ENCODE measurements around the gene DDX49. TPM values are rescaled to one million over a fixed set of nuclear protein-coding genes. Genes with fewer than 3 reads are reported as not detected.

The DDX49 gene
- total and polyA plus RNA-seq, 2 of the 4 experiments (the other 2 are of a cell fraction): 50.9 to 52.1 TPM

- Histone ChIP-seq H2BK5ac (ENCODE audit: low read depth, low read length, poor library complexity, severe bottlenecking) (no peak overlapping the region), H3K36me3 (ENCODE audit: control insufficient read depth, insufficient read depth, low read length) (no peaks in the 10 kb centered on the region), H3K14ac (replicated peaks; ENCODE audit: low read depth, low read length) (no peak overlapping the region), H3K9me1 (ENCODE audit: insufficient read depth, low read length) (no peaks in the 10 kb centered on the region), H2BK120ac (ENCODE audit: low read depth, low read length) (no peak overlapping the region), H4K8ac (ENCODE audit: low read depth in 2 of 2, low read length in 2 of 2) (no peak overlapping the region), H2AFZ (replicated peaks; ENCODE audit: low read length, poor library complexity) (no peak overlapping the region), H2BK20ac (ENCODE audit: low read depth, low read length) (no peak overlapping the region), H3K9me3 (ENCODE audit: control insufficient read depth, insufficient read depth, low read length) (no peaks in the 10 kb centered on the region), H3K4me2 (ENCODE audit: low read depth, low read length) (no peak overlapping the region), H3K79me1 (ENCODE audit: low read depth in 1 of 2, low read length in 2 of 2) (no peaks in the 10 kb centered on the region), H2AK9ac (replicated peaks; ENCODE audit: low read depth, low read length, poor library complexity) (no peak overlapping the region), H3K4me1 (ENCODE audit: control insufficient read depth, insufficient read depth, low read length) (peaks cover 6% of the 10 kb centered on the region), H3K27ac (ENCODE audit: insufficient read depth, low read length) (no peak overlapping the region), H2BK15ac (ENCODE audit: low read depth, low read length) (no peak overlapping the region), H3K18ac (ENCODE audit: low read depth, low read length) (no peak overlapping the region), H3K56ac (ENCODE audit: extremely low read depth, insufficient read depth, low read length) (no peak overlapping the region), H3K23ac (ENCODE audit: low read depth, low read length) (no peak overlapping the region), H3K4ac (ENCODE audit: low read depth, low read length) (no peak overlapping the region), H3K9ac (ENCODE audit: low read depth, low read length) (no peak overlapping the region), H4K5ac (ENCODE audit: low read depth, low read length) (no peak overlapping the region), H4K91ac (ENCODE audit: insufficient read depth, low read depth, low read length) (no peak overlapping the region), H3K27me3 (ENCODE audit: control insufficient read depth, insufficient read depth, low read length) (peaks cover 9% of the 10 kb centered on the region; the same call in 1 of the 2 replicates), H3K4me3 (ENCODE audit: insufficient read depth, low read depth, low read length) (no peak overlapping the region), H4K20me1 (ENCODE audit: insufficient read depth, low read length) (no peaks in the 10 kb centered on the region), H2AK5ac (ENCODE audit: low read depth, low read length) (no peak overlapping the region)
- dilution Hi-C loops (cut with HindIII; ENCODE audit: low sequenced_read_pairs, unreplicated experiment) (no loop called here), intact Hi-C loops (cut with micrococcal nuclease) (no loop called here), in situ Hi-C loops (cut with MboI; ENCODE audit: low sequenced_read_pairs) (no loop called here)
- no peak for TF ChIP-seq MAZ (IDR thresholded peaks at IDR 0.05; ENCODE audit: borderline replicate concordance, low read depth, low read length)
- TF ChIP-seq FOS (IDR thresholded peaks at IDR 0.05; ENCODE audit: low read depth, low read length): no peak
- TF ChIP-seq, protein P1, sequence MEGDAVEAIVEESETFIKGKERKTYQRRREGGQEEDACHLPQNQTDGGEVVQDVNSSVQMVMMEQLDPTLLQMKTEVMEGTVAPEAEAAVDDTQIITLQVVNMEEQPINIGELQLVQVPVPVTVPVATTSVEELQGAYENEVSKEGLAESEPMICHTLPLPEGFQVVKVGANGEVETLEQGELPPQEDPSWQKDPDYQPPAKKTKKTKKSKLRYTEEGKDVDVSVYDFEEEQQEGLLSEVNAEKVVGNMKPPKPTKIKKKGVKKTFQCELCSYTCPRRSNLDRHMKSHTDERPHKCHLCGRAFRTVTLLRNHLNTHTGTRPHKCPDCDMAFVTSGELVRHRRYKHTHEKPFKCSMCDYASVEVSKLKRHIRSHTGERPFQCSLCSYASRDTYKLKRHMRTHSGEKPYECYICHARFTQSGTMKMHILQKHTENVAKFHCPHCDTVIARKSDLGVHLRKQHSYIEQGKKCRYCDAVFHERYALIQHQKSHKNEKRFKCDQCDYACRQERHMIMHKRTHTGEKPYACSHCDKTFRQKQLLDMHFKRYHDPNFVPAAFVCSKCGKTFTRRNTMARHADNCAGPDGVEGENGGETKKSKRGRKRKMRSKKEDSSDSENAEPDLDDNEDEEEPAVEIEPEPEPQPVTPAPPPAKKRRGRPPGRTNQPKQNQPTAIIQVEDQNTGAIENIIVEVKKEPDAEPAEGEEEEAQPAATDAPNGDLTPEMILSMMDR (conservative IDR thresholded peaks at IDR 0.05; ENCODE audit: low read depth, low read length): no peak
- TF ChIP-seq RAD21 (IDR thresholded peaks at IDR 0.05; ENCODE audit: low read length): no peak
- no peak for TF ChIP-seq CHD1 (IDR thresholded peaks at IDR 0.05; ENCODE audit: low read depth, low read length)
- TF ChIP-seq ELK1 (IDR thresholded peaks at IDR 0.05; ENCODE audit: borderline replicate concordance, low read depth, low read length): no peak
- no peak for TF ChIP-seq POLR2A (IDR thresholded peaks at IDR 0.05; ENCODE audit: low read depth, low read length)
- TF ChIP-seq, protein P2, sequence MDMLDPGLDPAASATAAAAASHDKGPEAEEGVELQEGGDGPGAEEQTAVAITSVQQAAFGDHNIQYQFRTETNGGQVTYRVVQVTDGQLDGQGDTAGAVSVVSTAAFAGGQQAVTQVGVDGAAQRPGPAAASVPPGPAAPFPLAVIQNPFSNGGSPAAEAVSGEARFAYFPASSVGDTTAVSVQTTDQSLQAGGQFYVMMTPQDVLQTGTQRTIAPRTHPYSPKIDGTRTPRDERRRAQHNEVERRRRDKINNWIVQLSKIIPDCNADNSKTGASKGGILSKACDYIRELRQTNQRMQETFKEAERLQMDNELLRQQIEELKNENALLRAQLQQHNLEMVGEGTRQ (IDR thresholded peaks at IDR 0.05; ENCODE audit: low read depth, low read length): no peak
- no peak for TF ChIP-seq NFE2L2 (IDR thresholded peaks at IDR 0.05; ENCODE audit: low read depth, low read length)
- no peak for TF ChIP-seq BHLHE40 (IDR thresholded peaks at IDR 0.05; ENCODE audit: low read depth, low read length)
- TF ChIP-seq RFX5 (IDR thresholded peaks at IDR 0.05; ENCODE audit: low read depth, low read length): no peak
- TF ChIP-seq MAFK (IDR thresholded peaks at IDR 0.05; ENCODE audit: low read depth, low read length): no peak
- TF ChIP-seq SMC3 (IDR thresholded peaks at IDR 0.05; ENCODE audit: low read depth, low read length): no peak
- no peak for TF ChIP-seq RCOR1 (IDR thresholded peaks at IDR 0.05; ENCODE audit: insufficient replicate concordance, low read length)
- no peak for TF ChIP-seq CEBPB (IDR thresholded peaks at IDR 0.05; ENCODE audit: low read depth, low read length)
- DNase-seq (no peak), ATAC-seq (ENCODE audit: low read depth) (no peak)
- CTCF ChIA-PET: interaction anchor here (0.6 kb wide), 1 partner anchor 254 kb away, joined by 3 read pairs; no protein-coding TSS in a partner anchor
- POLR2A ChIA-PET (ENCODE audit: unreplicated experiment): interaction anchor here (0.7 kb wide), 1 partner anchor 12 kb away, joined by 7 read pairs; no protein-coding TSS in a partner anchor
- no TSS peak for BruUV-seq (replicated peaks)
- WGBS, 2 experiments (ENCODE audit: extremely low coverage in 2 of 2, insufficient read length in 1 of 2): 68% methylated on average over 4 of the region's 4 CpGs; no CpG with 5 or more reads in 1 of the 2 experiments
Observed at GRCh38 chr19:18966307-18966706, 46.8 kb downstream of the DDX49 start.
